Measurements from ENCODE around the gene MXD3. TPM values are rescaled to one million over a fixed set of nuclear protein-coding genes. Genes with fewer than 3 reads are reported as not detected.
A peak's percentile ranks its signal among the peaks of the same experiment; 100 is the strongest.

MXD3 gene
- total and polyA plus RNA-seq, 2 donors (not counting 1 experiment from before 2014, with no cell fraction given): 11.5 to 14.8 TPM

DNA sequence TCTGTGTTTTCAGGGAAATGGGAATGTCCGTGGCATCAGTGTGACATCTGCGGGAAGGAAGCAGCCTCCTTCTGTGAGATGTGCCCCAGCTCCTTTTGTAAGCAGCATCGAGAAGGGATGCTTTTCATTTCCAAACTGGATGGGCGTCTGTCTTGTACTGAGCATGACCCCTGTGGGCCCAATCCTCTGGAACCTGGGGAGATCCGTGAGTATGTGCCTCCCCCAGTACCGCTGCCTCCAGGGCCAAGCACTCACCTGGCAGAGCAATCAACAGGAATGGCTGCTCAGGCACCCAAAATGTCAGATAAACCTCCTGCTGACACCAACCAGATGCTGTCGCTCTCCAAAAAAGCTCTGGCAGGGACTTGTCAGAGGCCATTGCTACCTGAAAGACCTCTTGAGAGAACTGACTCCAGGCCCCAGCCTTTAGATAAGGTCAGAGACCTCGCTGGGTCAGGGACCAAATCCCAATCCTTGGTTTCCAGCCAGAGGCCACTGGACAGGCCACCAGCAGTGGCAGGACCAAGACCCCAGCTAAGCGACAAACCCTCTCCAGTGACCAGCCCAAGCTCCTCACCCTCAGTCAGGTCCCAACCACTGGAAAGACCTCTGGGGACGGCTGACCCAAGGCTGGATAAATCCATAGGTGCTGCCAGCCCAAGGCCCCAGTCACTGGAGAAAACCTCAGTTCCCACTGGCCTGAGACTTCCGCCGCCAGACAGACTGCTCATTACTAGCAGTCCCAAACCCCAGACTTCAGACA, 17.7 kb downstream of the MXD3 start:
- POLR2A ChIA-PET: no interaction called here
- peaks cover 20 to 55% of the 10 kb centered on the region in 2 experiments for H3K36me3 ChIP-seq (replicated peaks in 1 of 2; ENCODE audit: control extremely low read depth in 1 of 2, control insufficient read depth in 1 of 2, extremely low read depth in 1 of 2, insufficient read depth in 2 of 2, low read length in 1 of 2)
- no peak overlapping the region for H3K4me3 Mint-ChIP-seq

DNA sequence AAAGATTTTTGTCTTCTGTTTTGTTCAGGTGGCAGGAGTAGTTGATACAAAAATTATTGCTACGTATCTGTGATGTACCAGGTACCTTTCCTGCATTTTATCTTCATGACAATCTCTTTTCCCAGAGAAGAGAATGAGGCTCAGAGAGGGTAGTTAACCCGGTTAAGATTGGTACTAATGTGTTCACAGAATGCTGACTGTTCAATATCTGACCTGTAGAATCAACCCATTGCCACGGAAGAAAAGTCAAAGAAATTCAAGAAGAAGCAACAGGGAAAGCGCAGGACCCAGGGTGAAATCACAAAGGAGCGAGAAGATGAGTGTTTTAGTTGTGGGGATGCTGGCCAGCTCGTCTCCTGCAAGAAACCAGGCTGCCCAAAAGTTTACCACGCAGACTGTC, 20.0 kb downstream of the MXD3 start:
- peaks cover 28 to 72% of the 10 kb centered on the region in 2 experiments for H3K36me3 ChIP-seq (replicated peaks in 1 of 2; ENCODE audit: control extremely low read depth in 1 of 2, control insufficient read depth in 1 of 2, extremely low read depth in 1 of 2, insufficient read depth in 2 of 2, low read length in 1 of 2)
- no peak overlapping the region for H3K27ac ChIP-seq (ENCODE audit: low read length in 2 of 2)
- Mint-ChIP-seq H3K27ac (no peak overlapping the region), H3K27me3 (no peaks in the 10 kb centered on the region), H3K9me3 (ENCODE audit: insufficient read depth) (no peaks in the 10 kb centered on the region), H3K4me1 (peaks cover 32% of the 10 kb centered on the region), H3K4me3 (no peak overlapping the region)
- TF ChIP-seq EZH2 (IDR thresholded peaks at IDR 0.05; ENCODE audit: borderline replicate concordance, insufficient read depth, low read depth, low read length, poor library complexity, severe bottlenecking): no peak
- TF ChIP-seq, protein P1, sequence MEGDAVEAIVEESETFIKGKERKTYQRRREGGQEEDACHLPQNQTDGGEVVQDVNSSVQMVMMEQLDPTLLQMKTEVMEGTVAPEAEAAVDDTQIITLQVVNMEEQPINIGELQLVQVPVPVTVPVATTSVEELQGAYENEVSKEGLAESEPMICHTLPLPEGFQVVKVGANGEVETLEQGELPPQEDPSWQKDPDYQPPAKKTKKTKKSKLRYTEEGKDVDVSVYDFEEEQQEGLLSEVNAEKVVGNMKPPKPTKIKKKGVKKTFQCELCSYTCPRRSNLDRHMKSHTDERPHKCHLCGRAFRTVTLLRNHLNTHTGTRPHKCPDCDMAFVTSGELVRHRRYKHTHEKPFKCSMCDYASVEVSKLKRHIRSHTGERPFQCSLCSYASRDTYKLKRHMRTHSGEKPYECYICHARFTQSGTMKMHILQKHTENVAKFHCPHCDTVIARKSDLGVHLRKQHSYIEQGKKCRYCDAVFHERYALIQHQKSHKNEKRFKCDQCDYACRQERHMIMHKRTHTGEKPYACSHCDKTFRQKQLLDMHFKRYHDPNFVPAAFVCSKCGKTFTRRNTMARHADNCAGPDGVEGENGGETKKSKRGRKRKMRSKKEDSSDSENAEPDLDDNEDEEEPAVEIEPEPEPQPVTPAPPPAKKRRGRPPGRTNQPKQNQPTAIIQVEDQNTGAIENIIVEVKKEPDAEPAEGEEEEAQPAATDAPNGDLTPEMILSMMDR (IDR thresholded peaks at IDR 0.05): no peak
- no peak overlapping the region for H3K4me2 ChIP-seq (replicated peaks; ENCODE audit: low read depth, low read length, poor library complexity, severe bottlenecking)
- ATAC-seq (ENCODE audit: low read depth): no peak
- DNase-seq: no peak
- CTCF ChIA-PET: no interaction called here
- intact Hi-C loops (cut with micrococcal nuclease): no loop called here
- H3K4me3 ChIP-seq (ENCODE audit: control extremely low read depth in 1 of 5, extremely low read depth in 1 of 5, insufficient read depth in 1 of 5, low read depth in 2 of 5, low read length in 4 of 5): no peak overlapping the region
- H3K4me1 ChIP-seq (ENCODE audit: control insufficient read depth in 2 of 2, insufficient read depth in 2 of 2, low read length in 2 of 2): peaks cover 26 to 31% of the 10 kb centered on the region in 2 donors
- H3K9me3 ChIP-seq (ENCODE audit: control extremely low read depth in 1 of 3, control insufficient read depth in 2 of 3, insufficient read depth in 1 of 3, low read length in 2 of 3): no peaks in the 10 kb centered on the region
- no peaks in the 10 kb centered on the region for H3K27me3 ChIP-seq (replicated peaks in 1 of 4; ENCODE audit: control extremely low read depth in 1 of 4, control insufficient read depth in 3 of 4, insufficient read depth in 4 of 4, low read length in 3 of 4)
- H2AFZ ChIP-seq (ENCODE audit: insufficient read depth, low read depth, low read length, poor library complexity, severe bottlenecking): no peak overlapping the region
- peaks cover 4% of the 10 kb centered on the region for H3K79me2 ChIP-seq (ENCODE audit: control insufficient read depth, insufficient read depth, low read length)
- no peak overlapping the region for H3K9ac ChIP-seq (ENCODE audit: low read length)
- POLR2A ChIA-PET: no interaction called here
- no peaks in the 10 kb centered on the region for H4K20me1 ChIP-seq (ENCODE audit: control insufficient read depth, insufficient read depth, low read length, poor library complexity, severe bottlenecking)
- 96% methylated on average over 6 of the region's 7 CpGs for WGBS (ENCODE audit: insufficient coverage)

More for the DNA sequence above, 17.7 kb downstream of the MXD3 start:
- intact Hi-C loops (cut with micrococcal nuclease): no loop called here
- no peak for DNase-seq
- WGBS (ENCODE audit: insufficient coverage): 98% methylated on average over 12 of the region's 12 CpGs
- ATAC-seq (ENCODE audit: low read depth): no peak
- H3K27me3 ChIP-seq (replicated peaks in 1 of 4; ENCODE audit: control extremely low read depth in 1 of 4, control insufficient read depth in 3 of 4, insufficient read depth in 4 of 4, low read length in 3 of 4): no peaks in the 10 kb centered on the region
- no peaks in the 10 kb centered on the region for H3K9me3 ChIP-seq (ENCODE audit: control extremely low read depth in 1 of 3, control insufficient read depth in 2 of 3, insufficient read depth in 1 of 3, low read length in 2 of 3)
- CTCF ChIA-PET: interaction anchor here (0.8 to 1.0 kb wide), 2 partner anchors 16 kb away, joined by 3 read pairs; no protein-coding TSS in a partner anchor
- H3K27me3 Mint-ChIP-seq: no peaks in the 10 kb centered on the region
- no peak for TF ChIP-seq EZH2 (IDR thresholded peaks at IDR 0.05; ENCODE audit: borderline replicate concordance, insufficient read depth, low read depth, low read length, poor library complexity, severe bottlenecking)
- TF ChIP-seq, protein P1 (IDR thresholded peaks at IDR 0.05): no peak
- H3K27ac ChIP-seq (ENCODE audit: low read length in 2 of 2): no peak overlapping the region
- H3K4me3 ChIP-seq (ENCODE audit: control extremely low read depth in 1 of 5, extremely low read depth in 1 of 5, insufficient read depth in 1 of 5, low read depth in 2 of 5, low read length in 4 of 5): no peak overlapping the region
- peaks cover 32 to 52% of the 10 kb centered on the region in 2 donors for H3K4me1 ChIP-seq (ENCODE audit: control insufficient read depth in 2 of 2, insufficient read depth in 2 of 2, low read length in 2 of 2)
- no peak overlapping the region for H3K4me2 ChIP-seq (replicated peaks; ENCODE audit: low read depth, low read length, poor library complexity, severe bottlenecking)
- no peaks in the 10 kb centered on the region for H4K20me1 ChIP-seq (ENCODE audit: control insufficient read depth, insufficient read depth, low read length, poor library complexity, severe bottlenecking)
- H3K27ac Mint-ChIP-seq: peak overlapping the region; percentile 71
- no peaks in the 10 kb centered on the region for H3K9me3 Mint-ChIP-seq (ENCODE audit: insufficient read depth)
- no peak overlapping the region for H3K9ac ChIP-seq (ENCODE audit: low read length)
- peaks cover 4% of the 10 kb centered on the region for H3K79me2 ChIP-seq (ENCODE audit: control insufficient read depth, insufficient read depth, low read length)
- peaks cover 49% of the 10 kb centered on the region for H3K4me1 Mint-ChIP-seq
- no peak overlapping the region for H2AFZ ChIP-seq (ENCODE audit: insufficient read depth, low read depth, low read length, poor library complexity, severe bottlenecking)

All from B cell (primary cell).